Activated CD8-positive, alpha-beta memory T cell treated with anti-CD3 and anti-CD28 coated beads for 48 hours (primary cell): ENCODE data around the gene ST3GAL3.

Experiments
- DNase-seq, 3 experiments: peaks; one replicate each; pipeline ENCODE4 v3.0.0-alpha.2; 2020; ENCODE audit warnings: low read depth in 2 of 3, low spot score in 2 of 3

The ST3GAL3 gene

GRCh38 chr1:43908226-43908625 is 200.9 kb downstream of the ST3GAL3 start:
- no peak for DNase-seq

- DNase-seq, result no peak
These were observed 201.5 kb downstream of the ST3GAL3 start for GRCh38 chr1:43908858-43909257.

- no peak for DNase-seq
These were observed 203.0 kb downstream of the ST3GAL3 start for GRCh38 chr1:43910343-43910742.

- no peak for DNase-seq
These were observed 205.3 kb downstream of the ST3GAL3 start for GRCh38 chr1:43912607-43913006.

GRCh38 chr1:43913051-43913501 is 205.7 kb downstream of the ST3GAL3 start:
- no peak for DNase-seq

- DNase-seq, result no peak
These were observed 206.5 kb downstream of the ST3GAL3 start for GRCh38 chr1:43913666-43914360.

- DNase-seq, result no peak
These were observed 207.5 kb downstream of the ST3GAL3 start for GRCh38 chr1:43914576-43915525.

GRCh38 chr1:43919906-43920305 is 212.6 kb downstream of the ST3GAL3 start:
- no peak for DNase-seq

- no peak for DNase-seq
These were observed 213.7 kb downstream of the ST3GAL3 start for GRCh38 chr1:43921022-43921421.

- no peak for DNase-seq
These were observed 217.2 kb downstream of the ST3GAL3 start for GRCh38 chr1:43924516-43924915.

- no peak for DNase-seq
These were observed 218.5 kb downstream of the ST3GAL3 start for GRCh38 chr1:43925846-43926245.

- no peak for DNase-seq
These were observed 223.0 kb downstream of the ST3GAL3 start for GRCh38 chr1:43930168-43930948.

- DNase-seq, result no peak
These were observed 223.6 kb downstream of the ST3GAL3 start for GRCh38 chr1:43930949-43931275.

GRCh38 chr1:43931711-43932660 is 224.7 kb downstream of the ST3GAL3 start:
- no peak for DNase-seq

GRCh38 chr1:43932786-43933385 is 225.6 kb downstream of the ST3GAL3 start:
- DNase-seq, result no peak

GRCh38 chr1:43933386-43934100 is 226.2 kb downstream of the ST3GAL3 start, which contains the start of gene ARTN:
Gene ARTN, plus strand, starts transcription at chr1:43933801. Its CDS starts 1,856 bp downstream, at chr1:43935657.
- DNase-seq, result no peak

GRCh38 chr1:43934101-43934985 is 227.0 kb downstream of the ST3GAL3 start:
- peak in 2 of 3 experiments; percentile 37 to 63 for DNase-seq

GRCh38 chr1:43934986-43935324 is 227.6 kb downstream of the ST3GAL3 start:
- no peak for DNase-seq
